ENCODE measurements around the gene ZNF628.

- TF ChIP-seq POLR2A (IDR thresholded peaks at IDR 0.05) (no peak), CTCF (IDR thresholded peaks at IDR 0.05) (no peak), EP300 (IDR thresholded peaks at IDR 0.05) (no peak)
These were observed 31.7 kb downstream of the ZNF628 start for GRCh38 chr19:55508120-55508519.

Data from ovary (tissue), 3 donors.